HL-60/S4 treated with retinoic acid at 250 ng/mL for 4 days and 3 days (cell line): ENCODE measurements around the gene LRRC39.
"Not testable (repeated sequence)": the region's sequence is repeated elsewhere in the genome, so short reads cannot be mapped to it uniquely, and the experiment has no call there.

Experiments
- in situ Hi-C: fragments of 300-500 bp; cut with MboI; formaldehyde crosslinking; loops from 2 replicates; pipeline ENCODE4 v1.7.0; 2022; ENCODE audit warnings: low sequenced_read_pairs

LRRC39 gene

DNA sequence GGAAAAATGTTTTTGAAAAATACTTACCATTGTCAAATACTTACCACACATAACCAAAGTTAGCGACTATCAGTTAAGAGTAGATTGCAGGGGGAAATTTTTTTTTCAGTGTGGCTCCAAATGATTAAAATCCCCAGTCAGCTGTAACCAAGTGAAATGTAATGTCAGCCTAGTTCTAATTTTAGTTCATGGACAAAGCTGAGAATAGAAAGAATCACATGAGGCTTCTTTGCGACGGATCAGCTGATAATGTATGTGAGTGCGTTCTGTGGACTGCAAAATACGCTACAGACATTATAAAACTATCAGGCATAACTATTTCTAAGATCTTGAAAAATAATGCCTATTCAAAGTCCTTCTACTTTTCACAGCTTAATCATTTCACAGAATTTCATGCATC lies at the start of gene LRRC39:
TSS of gene LRRC39 (minus strand) at position 166 of the 400 bp plus-strand sequence. CDS start 9,740 bp downstream, outside the sequence.
- in situ Hi-C loops: no loop called here

DNA sequence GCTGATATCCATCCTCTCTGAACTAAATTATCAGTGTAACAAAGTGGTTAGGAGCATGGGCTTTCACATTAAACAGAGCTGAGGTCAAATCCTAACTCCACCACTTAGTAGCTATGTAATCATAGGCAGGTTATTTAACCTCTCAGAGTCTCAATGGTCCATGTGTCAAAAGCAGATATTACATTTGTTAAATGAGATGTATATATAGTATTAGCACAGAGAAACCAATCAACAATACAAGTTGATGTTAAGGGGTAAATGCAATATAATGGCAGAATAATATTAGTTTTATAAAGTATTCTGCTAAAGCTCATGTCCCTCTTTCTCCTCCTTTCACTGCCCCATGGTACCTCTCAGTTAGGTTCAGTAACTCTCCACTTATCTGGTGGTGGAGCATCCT lies 44.4 kb upstream of the LRRC39 start:
- in situ Hi-C loops: no loop called here

DNA sequence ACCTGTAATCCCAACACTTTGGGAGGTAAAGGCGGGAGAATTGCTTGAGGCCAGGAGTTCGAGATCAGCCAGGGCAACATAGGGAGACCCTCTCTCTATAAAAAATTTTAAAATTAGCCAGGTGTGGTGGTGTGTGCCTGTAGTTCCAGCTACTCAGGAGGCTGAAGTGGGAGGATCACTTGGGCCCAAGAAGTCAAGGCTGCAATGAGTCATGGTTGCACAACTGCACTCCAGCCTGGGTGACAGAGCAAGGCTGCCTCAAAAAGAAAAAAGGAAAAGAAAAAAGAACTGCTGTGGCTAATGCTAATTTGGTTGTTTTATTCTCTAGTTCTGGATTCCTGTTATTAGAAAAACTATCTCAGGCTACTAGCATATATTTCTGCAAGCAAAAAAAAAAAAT lies 41.8 kb upstream of the LRRC39 start:
- in situ Hi-C loops: no loop called here

DNA sequence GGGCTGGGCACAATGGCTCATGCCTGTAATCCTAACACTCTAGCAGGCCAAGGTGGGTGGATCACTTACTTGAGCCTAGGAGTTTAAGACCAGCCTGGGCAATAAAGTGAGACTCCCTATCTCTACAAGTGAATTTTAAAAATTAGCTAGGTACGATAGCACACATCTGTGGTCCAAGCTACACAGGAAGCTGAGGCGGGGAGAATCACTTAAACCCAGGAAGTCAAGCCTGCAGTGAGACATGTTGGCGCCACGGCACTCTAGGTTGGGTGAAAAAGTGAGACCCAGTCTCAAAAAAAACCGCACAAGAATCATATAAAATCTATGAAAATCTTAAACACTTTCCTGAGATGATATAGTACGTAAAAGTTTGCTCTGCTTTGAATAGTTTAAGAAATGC lies 41.4 kb upstream of the LRRC39 start:
- in situ Hi-C loops: no loop called here

DNA sequence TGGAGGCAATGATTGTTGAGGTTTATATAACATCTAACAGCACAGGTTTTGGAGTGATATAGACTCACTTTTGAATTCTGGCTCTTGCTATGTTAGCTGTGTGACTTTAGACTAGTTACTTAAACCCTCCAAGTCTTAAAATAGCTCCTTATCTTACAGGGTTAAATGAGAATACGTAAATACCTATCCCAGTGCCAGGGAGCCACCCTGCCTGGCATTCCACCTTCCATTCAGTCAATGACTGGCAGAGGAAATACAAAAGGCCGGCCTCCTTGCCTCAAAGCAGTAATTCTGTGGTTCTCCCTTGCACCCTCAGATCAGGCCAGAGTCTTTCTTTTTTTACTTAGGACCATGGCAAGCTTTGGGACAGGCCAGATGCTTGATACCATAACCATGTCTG lies 39.8 kb upstream of the LRRC39 start:
- in situ Hi-C loops: no loop called here

DNA sequence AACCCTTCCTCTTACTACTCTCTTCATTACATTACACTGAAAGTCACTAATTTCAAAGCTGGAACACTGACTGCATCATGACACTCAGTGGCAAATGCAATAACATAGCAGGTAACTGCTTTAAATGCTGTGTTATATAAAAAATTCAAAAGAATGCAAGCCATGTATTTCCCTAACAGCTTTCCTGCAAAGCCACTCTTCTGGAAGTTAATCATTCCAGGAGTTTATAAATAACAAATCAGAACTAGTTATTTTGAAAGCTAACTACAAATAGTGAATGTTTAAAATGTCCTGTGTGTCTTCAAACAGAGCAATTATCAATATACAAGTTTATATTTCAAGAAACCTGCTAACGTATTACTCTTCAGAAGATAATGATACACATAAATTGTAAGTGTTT lies 37.0 kb upstream of the LRRC39 start:
- in situ Hi-C loops: no loop called here

DNA sequence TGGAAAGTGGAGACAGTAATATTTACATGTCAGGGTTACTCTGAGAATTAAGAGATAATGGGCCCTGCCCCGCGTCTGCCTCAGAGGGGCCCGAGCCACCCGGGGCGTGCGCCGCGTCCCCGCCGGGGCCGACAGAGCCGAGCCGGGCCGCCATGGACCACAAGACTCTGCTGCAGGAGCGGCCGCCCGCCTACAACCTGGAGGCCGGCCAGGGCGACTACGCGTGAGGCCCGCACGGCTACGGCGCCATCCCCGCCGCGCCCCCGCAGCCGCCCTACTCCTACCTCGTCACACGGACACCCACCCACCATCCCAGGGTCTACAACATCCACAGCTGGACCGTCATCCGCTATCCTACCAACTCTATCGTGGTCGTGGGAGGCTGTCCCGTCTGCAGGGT lies 35.1 kb upstream of the LRRC39 start:
- in situ Hi-C loops: no loop called here

DNA sequence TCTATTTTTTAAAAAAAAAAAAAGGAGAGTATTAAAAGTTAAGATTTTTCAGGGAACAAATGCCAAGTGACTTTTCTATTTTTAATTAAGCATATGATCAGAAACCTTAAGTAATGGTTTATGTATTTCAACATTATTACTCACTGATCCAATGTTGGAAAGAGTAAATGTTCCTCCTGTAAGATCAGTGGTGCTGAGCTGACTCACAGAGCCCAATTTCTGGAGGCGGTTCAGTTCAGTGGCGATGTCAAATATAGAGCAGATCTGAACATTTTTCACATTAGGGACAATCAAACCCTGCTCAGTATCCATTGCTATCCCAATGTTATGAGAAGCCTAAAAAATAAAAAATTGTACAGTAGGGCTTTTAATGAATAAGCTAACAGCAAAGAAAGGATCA lies 28.2 kb upstream of the LRRC39 start:
- in situ Hi-C loops: no loop called here

DNA sequence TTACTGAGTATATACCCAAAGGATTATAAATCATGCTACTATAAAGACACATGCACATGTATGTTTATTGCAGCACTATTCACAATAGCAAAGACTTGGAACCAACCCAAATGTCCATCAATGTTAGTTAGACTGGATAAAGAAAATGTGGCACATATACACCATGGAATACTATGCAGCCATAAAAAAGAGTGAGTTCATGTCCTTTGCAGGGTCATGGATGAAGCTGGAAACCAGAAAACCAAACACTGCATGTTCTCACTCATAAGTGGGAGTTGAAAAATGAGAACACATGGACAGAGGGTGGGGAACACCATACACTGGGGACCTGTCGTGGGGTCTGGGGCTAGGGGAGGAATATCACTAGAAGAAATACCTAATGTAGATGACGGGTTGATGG lies 27.5 kb upstream of the LRRC39 start:
- in situ Hi-C loops: not testable (repeated sequence)

DNA sequence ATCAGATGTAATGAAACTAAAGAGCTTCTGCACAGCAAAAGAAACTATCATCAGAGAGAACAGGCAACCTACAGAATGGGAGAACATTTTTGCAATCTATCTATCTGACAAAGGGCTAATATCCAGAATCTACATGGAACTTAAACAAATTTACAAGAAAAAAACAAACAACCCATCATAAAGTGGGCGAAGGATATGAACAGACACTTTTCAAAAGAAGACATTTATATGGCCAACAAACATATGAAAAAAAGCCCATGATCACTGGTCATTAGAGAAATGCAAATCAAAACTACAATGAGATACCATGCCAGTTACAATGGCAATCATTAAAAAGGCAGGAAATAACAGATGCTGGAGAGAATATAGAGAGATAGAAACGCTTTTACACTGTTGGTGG lies 27.0 kb upstream of the LRRC39 start:
- in situ Hi-C loops: not testable (repeated sequence)

DNA sequence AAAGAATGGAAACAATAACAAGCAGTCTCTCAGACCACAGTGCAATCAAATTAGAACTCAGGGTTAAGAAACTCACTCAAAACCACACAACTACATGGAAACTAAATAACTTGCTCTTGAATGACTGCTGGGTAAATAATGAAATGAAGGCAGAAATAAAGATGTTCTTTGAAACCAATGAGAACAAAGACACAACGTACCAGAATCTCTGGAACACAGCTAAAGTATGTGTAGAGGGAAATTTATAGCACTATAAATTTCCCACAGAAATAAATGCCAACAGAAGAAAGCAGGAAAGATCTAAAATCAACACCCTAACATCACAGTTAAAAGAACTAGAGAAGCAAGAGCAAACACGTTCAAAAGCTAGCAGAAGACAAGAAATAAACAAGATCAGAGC lies 24.6 kb upstream of the LRRC39 start:
- in situ Hi-C loops: not testable (repeated sequence)

DNA sequence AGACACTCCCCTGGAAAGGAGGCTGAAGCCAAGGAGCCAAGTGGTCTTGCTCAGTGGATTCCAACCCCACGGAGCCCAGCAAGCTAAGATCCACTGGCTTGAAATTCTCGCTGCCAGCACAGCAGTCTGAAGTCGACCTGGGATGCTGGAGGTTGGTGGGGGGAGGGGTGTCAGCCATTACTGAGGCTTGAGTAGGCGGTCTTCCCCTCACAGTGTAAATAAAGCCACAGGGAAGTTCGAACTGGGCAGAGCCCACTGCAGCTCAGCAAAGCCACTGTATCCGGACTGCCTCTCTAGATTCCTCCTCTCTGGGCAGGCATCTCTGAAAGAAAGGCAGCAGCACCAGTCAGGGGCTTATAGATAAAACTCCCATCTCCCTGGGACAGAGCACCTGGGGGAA lies 22.0 kb upstream of the LRRC39 start:
- in situ Hi-C loops: not testable (repeated sequence)

DNA sequence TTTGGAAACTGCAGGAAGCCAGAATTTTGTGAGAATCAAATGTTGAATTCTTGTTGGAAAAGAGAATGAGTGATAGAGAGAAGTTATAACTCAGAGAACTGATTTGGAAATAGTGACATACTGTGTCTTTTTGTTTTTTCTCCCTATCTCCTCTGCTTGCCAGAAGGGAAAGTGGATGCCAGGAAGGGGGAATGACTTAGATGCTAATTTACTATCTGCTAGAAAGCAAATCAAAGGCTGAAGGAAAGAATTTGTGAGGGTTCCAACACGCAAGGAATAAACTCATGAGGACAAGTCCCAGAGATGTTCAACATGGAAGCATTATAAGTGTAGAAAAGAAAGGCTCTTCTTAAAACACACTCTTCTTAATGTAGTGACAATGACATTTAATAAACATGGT lies 20.5 kb upstream of the LRRC39 start:
- in situ Hi-C loops: no loop called here

DNA sequence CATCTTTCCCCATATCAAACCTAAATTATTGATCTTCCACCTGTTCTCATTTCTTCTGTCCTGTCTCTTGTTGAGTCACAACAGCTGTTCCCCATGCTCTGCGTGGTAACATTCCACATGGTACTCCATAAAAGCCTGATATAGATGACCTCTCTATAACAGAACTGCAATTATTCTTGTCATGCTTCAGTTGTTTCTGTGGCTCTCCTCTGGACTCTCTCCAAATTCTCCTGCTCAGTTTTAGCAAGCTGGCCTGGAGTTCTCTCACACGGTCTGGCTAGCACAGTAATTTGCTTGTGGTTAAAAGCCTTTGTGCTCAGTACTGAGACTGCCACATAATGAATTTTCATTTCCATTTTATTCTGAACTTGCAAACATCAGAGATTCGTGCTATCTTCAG lies 10.6 kb upstream of the LRRC39 start:
- in situ Hi-C loops: no loop called here

DNA sequence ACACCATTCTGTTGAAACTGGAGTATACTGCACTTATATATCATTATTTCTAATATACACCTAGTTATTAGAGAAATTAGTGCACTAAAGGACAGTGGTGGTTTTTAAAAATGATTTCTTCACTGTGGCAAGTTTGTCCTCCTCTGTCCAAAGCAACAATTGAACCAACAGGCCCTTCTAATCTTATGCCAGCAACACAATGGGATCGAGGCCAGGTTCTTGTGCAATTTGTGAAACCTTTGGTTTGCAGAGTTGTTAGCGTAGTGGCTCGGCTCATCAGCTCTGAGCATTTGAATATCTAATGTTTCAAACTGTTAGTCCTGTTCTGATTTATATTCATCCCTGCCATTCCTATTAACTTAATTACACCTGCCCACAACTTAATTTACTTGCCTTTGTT lies 9.9 kb upstream of the LRRC39 start:
- in situ Hi-C loops: no loop called here

DNA sequence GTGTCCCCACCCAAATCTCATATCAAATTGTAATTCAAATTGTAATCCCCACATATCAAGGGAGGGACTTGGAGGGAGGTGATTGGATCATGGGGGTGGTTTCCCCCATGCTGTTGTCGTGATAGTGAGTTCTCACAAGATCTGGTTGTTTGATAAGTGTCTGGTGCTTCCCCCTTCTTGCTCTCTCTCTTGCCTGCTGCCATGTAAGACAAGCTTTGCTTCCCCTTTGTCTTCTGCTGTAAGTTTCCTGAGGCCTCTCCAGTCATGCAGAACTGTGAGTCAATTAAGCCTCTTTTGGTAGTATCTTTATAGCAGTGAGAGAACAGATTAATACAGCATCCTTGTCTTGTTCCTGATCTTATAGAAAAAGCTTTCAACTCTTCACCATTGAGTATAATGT lies 6.5 kb upstream of the LRRC39 start:
- in situ Hi-C loops: no loop called here

DNA sequence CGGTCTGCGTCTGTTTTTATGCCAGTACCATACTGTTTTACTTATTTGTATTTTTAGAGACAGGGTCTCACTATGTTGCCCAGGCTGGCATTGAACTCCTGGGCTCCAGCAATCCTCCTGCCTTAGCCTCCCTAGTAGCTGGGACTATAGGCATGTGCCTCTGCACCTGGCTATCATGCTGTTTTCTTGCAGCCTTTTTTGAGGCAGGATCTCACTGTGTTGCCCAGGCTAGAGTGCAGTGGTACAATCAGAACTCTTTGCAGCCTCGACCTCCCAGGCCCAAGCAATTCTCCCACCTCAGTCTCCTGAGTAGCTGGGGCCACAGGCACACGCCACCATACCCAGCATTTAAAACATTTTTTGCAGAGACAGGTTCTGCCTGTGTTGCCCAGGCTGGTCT lies 5.3 kb upstream of the LRRC39 start:
- in situ Hi-C loops: no loop called here

DNA sequence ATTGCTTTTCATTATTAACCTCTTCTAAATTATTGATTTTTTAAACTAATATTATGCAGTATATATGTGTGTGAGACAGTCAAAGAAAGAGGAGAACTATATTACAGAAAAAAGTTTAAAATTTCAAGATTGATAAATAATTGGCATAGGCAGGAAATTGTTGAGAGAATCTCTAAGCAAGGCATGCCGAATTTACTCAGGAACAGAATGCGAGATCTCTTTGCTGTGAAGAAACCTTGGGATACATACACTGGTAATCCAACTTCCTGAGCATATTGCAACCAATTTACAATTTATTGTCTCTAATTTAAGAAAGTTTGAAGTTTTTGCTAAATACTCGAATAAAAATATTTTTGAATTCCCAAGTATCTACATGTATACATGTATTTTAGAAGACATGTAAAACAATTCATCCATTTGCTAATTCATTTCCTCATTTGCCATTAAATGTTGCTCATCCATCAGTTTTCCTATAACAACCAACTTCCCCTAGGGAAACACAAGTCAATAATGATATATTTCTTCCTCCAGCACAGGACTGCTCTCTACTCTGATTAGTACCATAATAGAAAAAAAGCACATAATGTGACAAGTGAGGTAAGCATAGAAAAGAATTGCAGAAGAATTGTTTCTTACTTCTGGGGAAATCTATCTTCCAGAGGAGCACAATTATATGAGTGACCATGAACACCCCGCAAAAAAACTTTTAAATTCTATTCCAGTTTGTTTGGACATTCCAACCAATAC lies 588 bp downstream of the LRRC39 start:
- in situ Hi-C loops: no loop called here

DNA sequence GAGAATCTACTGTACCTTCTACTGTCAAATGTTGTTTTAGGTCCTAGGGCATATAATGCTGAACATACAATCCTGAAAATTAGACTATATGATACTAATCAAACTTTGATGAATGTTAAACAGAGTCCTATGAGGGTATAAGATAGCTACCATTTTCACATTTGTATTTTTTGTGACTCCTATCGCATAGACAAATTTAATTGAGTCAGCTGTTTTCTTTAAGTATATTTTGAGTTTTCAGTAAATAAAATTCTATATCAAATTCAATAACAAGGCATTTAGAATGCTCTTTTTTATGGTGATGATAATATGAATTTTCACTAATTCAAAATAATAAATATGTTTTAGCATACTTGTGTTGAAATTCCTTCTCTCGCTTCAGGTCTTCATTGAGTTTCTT lies 10.0 kb downstream of the LRRC39 start:
- in situ Hi-C loops: no loop called here

DNA sequence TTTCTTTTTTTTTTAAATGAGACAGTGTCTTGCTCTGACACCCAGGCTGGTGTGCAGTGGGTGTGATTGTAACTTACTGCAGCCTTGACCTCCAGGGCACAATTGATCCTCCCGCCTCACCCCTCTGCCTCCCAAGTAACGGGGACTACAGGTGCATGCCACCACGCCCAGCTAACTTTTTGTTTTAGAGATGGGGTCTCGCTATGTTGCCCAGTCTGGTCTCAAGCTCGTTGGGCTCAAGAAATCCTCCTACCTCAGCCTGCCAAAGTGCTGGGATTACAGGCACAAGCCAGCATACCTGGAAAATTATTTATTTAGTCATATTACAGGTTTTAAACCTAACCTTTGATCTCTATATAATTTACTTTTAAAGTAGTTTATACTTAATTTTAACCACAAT lies 13.4 kb downstream of the LRRC39 start:
- in situ Hi-C loops: no loop called here

DNA sequence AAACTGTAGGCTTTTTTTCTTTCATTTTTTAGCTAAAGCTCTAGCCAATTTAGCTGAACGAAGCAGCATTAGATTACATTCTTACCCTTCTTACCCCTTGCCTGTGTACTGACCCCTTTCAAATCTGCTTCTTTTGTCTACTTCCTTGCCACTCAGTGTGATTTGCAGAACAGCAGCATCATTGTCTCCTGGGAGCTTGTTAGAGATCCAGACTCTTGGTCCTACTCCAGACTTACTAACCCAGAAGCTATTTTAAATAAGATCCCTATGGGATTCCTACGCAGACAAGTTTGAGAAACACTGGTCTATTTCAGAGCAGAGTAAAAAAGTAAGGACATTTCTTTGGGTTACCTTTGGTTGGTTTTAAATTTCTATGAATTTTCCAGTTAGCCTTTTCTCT lies 13.8 kb downstream of the LRRC39 start:
- in situ Hi-C loops: no loop called here

DNA sequence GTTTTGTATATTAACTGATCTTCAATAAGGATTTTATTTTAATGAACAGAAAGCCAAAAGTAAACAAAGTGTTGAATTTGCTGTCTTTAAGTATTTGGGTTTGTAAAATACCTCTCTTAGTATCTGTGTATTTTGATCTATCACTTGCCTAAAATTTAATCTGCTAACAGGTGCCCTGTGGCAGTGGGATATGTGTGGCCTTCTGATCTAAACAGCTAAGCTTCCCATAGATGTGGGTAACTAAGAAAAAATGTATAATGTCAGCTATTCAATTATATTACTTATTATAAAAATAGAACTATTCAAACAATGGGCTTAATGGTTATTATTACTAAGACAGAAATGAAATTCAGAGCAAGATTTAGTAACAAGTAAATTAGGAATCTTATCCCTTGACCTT lies 15.2 kb downstream of the LRRC39 start:
- in situ Hi-C loops: no loop called here

DNA sequence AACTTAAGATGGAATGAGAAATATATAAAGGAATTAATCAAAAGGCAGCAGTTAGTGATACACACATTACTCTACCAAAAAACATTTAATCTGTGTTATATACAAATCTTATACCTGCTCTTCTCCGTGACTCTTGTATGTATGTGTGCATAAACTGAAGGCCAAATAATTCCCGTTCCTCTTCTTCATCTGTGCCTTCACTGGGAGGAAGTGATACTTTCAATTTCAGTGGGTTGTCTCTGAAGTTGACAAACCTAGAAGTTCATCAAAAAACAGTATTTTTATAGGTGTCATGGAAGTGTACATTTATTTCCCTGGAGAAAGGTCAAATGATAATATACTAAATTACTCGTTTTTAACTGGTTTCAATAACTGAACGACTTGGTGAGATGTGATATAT lies 25.8 kb downstream of the LRRC39 start:
- in situ Hi-C loops: no loop called here
